ENCODE measurements around the gene DIP2C.
"Not testable (repeated sequence)": the region's sequence is repeated elsewhere in the genome, so short reads cannot be mapped to it uniquely, and the experiment has no call there.

The DIP2C gene

GRCh38 chr10:361203-362081 lies 328.0 kb downstream of the DIP2C start:
- no peak for DNase-seq

GRCh38 chr10:360653-361052 lies 328.8 kb downstream of the DIP2C start:
- no peak for DNase-seq

GRCh38 chr10:359762-360161 lies 329.7 kb downstream of the DIP2C start:
- no peak for DNase-seq

GRCh38 chr10:359093-359492 lies 330.4 kb downstream of the DIP2C start:
- no peak for DNase-seq

- no peak for DNase-seq
Measured at GRCh38 chr10:357201-357950, 332.1 kb downstream of the DIP2C start.

GRCh38 chr10:356452-356851 lies 333.0 kb downstream of the DIP2C start:
- DNase-seq: no peak

GRCh38 chr10:354901-355617 lies 334.4 kb downstream of the DIP2C start:
- no peak for DNase-seq

- DNase-seq: no peak
Measured at GRCh38 chr10:352476-353235, 336.8 kb downstream of the DIP2C start.

- no peak for DNase-seq
Measured at GRCh38 chr10:351770-352334, 337.6 kb downstream of the DIP2C start.

- no peak for DNase-seq
Measured at GRCh38 chr10:350981-351501, 338.4 kb downstream of the DIP2C start.

GRCh38 chr10:349081-349480 lies 340.4 kb downstream of the DIP2C start:
- DNase-seq: no peak

GRCh38 chr10:348456-348855 lies 341.0 kb downstream of the DIP2C start:
- no peak for DNase-seq

GRCh38 chr10:347774-348173 lies 341.7 kb downstream of the DIP2C start:
- DNase-seq: not testable (repeated sequence)

- DNase-seq: not testable (repeated sequence)
Measured at GRCh38 chr10:347190-347589, 342.3 kb downstream of the DIP2C start.

- no peak for DNase-seq
Measured at GRCh38 chr10:344582-345200, 344.8 kb downstream of the DIP2C start.

GRCh38 chr10:343231-344220 lies 345.9 kb downstream of the DIP2C start:
- DNase-seq: no peak

- no peak for DNase-seq
Measured at GRCh38 chr10:341081-341740, 348.3 kb downstream of the DIP2C start.

- DNase-seq: no peak
Measured at GRCh38 chr10:340646-341045, 348.8 kb downstream of the DIP2C start.

- no peak for DNase-seq
Measured at GRCh38 chr10:339038-339391, 350.5 kb downstream of the DIP2C start.

All from stimulated activated CD4-positive, alpha-beta T cell treated with anti-CD3 and anti-CD28 coated beads, Interleukin-2, amount 100 ng/mL, for 24 hours (primary cell).